Head of caudate nucleus (tissue), 42 donors: ENCODE results near the gene PCDHGA2.
A peak's percentile ranks its signal among the peaks of the same experiment; 100 is the strongest.
"Not testable (repeated sequence)": the region's sequence is repeated elsewhere in the genome, so short reads cannot be mapped to it uniquely, and the experiment has no call there.

Experiments used
- DNase-seq, 42 donors: peaks; one replicate each; pipeline versions ENCODE4 v3.0.0 to v3.0.0-alpha.2; 2020 to 2021; ENCODE audit warnings: mixed read lengths in 7 of 42
- intact Hi-C: fragments of 100-400 bp; cut with DNase I; formaldehyde crosslinking; loops from one replicate; pipeline ENCODE4 v1.15.0; 2022

PCDHGA2 gene

DNA sequence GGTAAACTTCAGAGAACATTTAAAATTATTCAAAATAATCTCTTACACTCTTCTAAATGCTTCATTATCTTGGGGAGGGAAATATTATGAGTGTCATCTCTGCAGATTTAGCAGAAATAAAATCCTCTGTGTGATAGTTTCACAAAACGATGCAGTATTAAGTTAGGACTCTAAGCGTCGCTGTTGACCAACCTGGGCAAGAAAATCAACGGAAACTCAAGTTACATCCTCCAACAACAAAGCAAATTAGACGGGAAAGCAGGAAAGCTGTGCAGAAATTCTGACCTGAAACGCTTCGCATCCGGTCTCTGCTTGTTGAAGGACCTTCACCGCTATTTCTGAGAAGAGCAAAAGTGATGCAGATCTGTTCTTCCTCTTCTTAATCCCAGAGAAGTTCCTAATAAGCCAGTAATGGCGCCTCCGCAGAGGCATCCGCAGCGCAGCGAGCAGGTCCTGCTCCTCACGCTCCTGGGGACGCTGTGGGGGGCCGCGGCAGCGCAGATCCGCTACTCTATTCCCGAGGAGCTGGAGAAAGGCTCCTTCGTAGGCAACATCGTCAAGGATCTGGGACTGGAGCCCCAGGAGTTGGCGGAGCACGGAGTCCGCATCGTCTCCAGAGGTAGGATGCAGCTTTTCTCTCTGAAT is 35.2 kb downstream of the PCDHGA2 start, which contains the start of gene PCDHGA6:
TSS of gene PCDHGA6 (plus strand) at position 219 of the 645 bp plus-strand sequence. CDS start at position 412, 193 bp downstream.
- no peak for DNase-seq
- intact Hi-C loops = no loop called here

DNA sequence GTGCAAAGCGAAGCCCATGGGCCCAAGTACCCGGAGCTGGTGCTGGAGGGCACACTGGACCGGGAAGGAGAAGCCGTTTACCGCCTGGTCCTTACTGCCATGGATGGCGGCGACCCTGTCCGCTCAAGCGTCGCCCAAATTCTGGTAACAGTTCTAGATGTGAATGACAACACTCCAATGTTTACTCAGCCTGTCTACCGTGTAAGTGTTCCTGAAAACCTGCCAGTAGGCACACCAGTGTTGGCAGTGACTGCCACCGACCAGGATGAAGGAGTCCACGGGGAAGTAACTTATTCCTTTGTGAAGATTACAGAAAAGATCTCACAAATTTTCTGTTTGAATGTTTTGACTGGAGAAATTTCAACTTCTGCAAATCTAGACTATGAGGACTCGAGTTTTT is 36.1 kb downstream of the PCDHGA2 start:
- no peak for DNase-seq
- intact Hi-C loops = no loop called here

DNA sequence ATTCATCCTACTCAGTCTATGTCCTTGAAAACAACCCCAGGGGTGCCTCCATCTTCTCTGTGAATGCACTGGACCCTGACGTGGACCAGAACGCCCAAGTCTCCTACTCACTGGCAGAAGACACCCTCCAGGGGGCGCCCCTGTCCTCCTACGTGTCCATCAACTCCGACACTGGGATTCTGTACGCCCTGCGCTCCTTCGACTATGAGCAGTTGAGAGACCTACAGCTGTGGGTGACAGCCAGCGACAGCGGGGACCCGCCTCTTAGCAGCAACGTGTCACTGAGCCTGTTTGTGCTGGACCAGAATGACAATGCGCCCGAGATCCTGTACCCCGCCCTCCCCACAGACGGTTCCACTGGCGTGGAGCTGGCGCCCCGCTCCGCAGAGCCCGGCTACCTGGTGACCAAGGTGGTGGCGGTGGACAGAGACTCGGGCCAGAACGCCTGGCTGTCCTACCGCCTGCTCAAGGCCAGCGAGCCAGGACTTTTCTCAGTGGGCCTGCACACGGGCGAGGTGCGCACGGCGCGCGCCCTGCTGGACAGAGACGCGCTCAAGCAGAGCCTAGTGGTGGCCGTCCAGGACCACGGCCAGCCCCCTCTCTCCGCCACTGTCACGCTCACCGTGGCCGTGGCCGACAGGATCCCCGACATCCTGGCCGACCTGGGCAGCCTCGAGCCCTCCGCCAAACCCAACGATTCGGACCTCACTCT is 37.0 kb downstream of the PCDHGA2 start:
- DNase-seq, intact Hi-C loops: not testable (repeated sequence)

DNA sequence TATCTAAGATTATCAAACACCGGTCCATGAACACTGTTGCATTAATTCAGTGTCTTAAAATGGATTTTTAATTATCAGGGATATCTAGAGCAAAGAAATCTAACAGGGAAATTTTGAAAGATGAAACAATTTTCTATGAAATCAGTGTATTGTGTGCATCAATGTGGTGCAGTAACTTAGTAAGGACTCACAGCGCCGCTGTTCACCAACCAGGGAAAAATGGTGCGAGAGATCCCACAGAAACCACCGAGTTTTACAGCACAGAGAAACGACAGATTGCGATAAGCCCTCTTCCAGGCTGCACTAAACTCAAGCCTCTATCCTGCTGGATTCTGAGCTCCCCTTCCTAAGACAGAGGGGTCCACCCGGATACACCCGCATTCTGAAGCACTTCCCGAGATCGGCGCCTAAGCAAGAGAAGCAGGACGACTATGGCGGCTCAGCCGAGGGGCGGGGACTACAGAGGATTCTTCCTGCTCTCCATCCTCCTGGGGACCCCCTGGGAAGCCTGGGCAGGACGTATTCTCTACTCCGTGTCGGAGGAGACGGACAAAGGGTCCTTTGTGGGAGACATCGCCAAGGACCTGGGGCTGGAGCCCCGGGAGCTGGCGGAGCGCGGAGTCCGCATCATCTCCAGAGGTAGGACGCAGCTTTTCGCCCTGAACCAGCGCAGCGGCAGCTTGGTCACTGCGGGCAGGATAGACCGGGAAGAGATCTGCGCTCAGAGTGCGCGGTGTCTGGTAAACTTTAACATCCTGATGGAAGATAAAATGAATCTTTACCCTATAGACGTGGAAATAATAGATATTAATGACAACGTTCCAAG is 44.1 kb downstream of the PCDHGA2 start, which contains the start of gene PCDHGA7:
TSS of gene PCDHGA7 (plus strand) at position 274 of the 826 bp plus-strand sequence. CDS start at position 432, 158 bp downstream.
- intact Hi-C loops = no loop called here
- no peak for DNase-seq

DNA sequence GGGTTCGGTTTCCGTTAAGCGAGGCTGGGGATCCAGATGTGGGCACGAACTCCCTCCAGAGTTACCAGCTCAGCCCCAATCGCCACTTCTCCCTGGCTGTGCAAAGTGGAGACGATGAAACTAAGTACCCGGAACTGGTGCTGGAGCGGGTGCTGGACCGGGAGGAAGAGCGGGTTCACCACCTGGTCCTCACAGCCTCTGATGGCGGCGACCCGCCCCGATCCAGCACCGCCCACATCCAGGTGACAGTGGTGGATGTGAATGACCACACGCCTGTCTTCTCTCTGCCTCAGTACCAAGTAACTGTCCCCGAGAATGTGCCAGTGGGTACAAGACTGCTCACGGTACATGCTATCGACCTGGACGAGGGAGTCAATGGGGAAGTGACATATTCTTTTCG is 44.8 kb downstream of the PCDHGA2 start:
- no peak for DNase-seq

DNA sequence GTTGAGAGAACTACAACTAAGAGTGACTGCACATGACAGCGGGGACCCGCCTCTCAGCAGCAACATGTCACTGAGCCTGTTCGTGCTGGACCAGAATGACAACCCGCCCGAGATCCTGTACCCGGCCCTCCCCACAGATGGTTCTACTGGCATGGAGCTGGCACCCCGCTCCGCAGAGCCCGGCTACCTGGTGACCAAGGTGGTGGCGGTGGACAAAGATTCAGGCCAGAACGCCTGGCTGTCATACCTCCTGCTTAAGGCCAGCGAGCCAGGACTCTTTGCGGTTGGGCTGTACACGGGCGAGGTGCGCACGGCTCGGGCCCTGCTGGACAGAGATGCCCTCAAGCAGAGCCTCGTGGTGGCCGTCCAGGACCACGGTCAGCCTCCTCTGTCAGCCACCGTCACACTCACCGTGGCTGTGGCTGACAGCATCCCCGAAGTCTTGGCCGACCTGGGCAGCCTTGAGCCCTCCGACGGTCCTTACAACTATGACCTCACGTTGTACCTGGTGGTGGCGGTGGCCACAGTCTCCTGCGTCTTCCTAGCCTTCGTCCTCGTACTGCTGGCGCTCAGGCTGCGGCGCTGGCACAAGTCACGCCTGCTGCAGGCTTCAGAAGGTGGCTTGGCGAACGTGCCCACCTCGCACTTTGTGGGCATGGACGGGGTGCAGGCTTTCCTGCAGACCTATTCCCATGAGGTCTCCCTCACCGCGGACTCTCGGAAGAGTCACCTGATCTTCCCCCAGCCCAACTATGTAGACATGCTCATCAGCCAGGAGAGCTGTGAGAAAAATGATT is 46.1 kb downstream of the PCDHGA2 start:
- DNase-seq = no peak
- intact Hi-C loops = no loop called here

More for the DNA sequence above, 44.8 kb downstream of the PCDHGA2 start:
- intact Hi-C loops = no loop called here

DNA sequence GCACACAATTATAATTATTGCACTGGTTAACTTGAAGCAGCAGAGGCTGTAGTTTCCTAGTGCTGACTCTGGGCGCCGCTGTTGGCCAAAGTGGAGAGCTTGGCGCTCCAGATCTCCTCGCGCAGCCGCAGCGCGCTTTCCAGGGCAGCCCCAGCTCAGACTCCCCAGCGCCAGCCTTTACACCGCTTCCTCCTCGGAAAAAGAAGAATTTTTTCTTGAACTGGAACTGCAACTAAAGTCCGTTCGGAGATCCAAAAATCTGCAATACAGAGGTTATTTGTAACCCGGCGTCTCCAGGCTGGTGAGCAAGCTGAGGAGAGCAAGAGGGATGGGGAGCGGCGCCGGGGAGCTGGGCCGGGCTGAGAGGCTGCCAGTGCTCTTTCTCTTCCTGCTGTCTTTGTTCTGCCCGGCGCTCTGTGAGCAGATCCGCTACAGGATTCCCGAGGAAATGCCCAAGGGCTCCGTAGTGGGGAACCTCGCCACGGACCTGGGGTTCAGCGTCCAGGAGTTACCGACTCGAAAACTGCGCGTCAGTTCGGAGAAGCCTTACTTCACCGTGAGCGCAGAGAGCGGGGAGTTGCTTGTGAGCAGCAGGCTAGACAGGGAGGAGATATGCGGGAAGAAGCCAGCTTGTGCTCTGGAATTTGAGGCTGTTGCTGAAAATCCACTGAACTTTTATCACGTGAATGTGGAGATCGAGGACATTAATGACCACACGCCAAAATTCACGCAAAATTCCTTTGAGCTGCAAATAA is 49.2 kb downstream of the PCDHGA2 start, which contains the start of gene PCDHGB4:
TSS of gene PCDHGB4 (plus strand) at position 142 of the 755 bp plus-strand sequence. CDS start at position 329, 187 bp downstream.
- DNase-seq = peak in 1 of 42 donors; percentile 33
- intact Hi-C loops = not testable (repeated sequence)

DNA sequence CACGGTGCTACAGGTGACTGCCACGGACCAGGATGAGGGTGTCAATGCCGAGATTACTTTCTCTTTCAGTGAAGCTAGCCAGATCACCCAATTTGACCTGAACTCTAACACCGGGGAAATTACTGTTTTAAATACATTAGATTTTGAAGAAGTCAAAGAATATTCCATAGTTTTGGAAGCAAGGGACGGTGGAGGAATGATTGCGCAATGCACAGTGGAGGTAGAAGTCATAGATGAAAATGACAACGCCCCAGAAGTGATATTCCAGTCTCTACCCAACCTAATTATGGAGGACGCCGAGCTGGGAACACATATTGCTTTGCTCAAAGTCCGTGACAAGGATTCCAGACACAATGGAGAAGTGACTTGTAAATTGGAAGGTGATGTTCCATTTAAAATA is 50.1 kb downstream of the PCDHGA2 start:
- DNase-seq = no peak
- intact Hi-C loops = no loop called here

DNA sequence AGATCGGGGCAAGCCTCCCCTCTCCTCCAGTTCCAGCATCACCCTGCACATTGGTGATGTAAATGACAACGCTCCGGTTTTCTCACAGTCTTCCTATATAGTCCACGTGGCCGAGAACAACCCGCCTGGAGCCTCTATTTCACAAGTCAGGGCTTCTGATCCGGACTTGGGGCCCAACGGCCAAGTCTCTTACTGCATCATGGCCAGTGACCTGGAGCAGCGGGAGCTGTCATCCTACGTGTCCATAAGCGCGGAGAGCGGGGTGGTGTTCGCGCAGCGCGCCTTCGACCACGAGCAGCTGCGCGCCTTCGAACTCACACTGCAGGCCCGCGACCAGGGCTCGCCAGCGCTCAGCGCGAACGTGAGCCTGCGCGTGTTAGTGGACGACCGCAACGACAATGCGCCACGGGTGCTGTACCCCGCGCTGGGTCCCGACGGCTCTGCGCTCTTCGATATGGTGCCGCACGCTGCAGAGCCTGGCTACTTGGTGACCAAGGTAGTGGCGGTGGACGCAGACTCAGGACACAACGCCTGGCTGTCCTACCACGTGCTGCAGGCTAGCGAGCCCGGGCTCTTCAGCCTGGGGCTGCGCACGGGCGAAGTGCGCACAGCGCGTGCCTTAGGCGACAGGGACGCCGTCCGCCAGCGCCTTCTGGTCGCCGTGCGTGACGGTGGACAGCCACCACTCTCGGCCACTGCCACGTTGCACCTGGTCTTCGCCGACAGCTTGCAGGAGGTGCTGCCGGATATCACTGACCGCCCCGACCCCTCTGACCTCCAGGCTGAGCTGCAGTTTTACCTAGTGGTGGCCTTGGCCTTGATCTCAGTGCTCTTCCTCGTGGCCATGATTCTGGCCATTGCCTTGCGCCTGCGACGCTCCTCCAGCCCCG is 50.8 kb downstream of the PCDHGA2 start:
- DNase-seq = peak in 1 of 42 donors; percentile 31
- intact Hi-C loops = no loop called here

DNA sequence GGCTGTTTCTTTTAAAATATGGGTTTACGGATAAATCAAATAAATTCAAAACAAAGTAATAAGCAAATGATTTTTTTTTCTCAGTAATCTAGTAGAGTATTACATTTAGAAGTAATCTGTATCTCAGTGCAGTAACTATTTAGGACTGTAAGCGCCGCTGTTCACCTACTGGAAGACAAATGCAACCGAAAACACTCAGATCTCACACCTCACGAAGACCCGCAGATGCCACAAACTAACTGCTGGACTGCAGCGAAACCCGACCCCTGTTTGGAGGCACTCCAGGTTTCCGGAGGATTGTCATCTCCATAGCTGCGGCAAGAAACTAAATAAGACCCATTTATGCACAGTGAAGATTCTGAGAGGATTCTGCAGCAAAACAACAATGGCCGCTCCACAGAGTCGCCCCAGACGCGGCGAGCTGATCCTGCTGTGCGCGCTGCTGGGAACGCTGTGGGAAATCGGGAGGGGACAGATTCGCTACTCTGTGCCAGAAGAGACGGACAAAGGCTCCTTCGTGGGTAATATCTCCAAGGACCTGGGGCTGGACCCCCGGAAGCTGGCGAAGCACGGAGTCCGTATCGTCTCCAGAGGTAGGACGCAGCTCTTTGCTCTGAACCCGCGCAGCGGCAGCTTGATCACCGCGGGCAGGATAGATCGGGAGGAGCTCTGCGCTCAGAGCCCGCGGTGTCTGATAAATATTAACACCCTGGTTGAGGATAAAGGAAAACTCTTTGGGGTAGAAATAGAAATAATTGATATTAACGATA is 54.1 kb downstream of the PCDHGA2 start, which contains the start of gene PCDHGA8:
TSS of gene PCDHGA8 (plus strand) at position 205 of the 770 bp plus-strand sequence. CDS start at position 386, 181 bp downstream.
- intact Hi-C loops = no loop called here
- DNase-seq = peak in 1 of 42 donors; percentile 28
